ENCODE measurements around the gene DGKH. TPM values are rescaled to one million over a fixed set of nuclear protein-coding genes. Genes with fewer than 3 reads are reported as not detected.

Gene DGKH
- total RNA-seq, 1 donor from 2014 or later = 14.5 TPM

- Mint-ChIP-seq H3K27me3 (ENCODE audit: unreplicated experiment) (no peaks in the 10 kb centered on the region), H3K27ac (ENCODE audit: unreplicated experiment) (no peak overlapping the region), H3K4me3 (ENCODE audit: unreplicated experiment) (no peak overlapping the region), H3K36me3 (ENCODE audit: unreplicated experiment) (no peaks in the 10 kb centered on the region), H3K4me1 (ENCODE audit: unreplicated experiment) (peaks cover 29% of the 10 kb centered on the region), H3K9me3 (ENCODE audit: unreplicated experiment) (peaks cover 7% of the 10 kb centered on the region)
- TF ChIP-seq CTCF (IDR thresholded peaks at IDR 0.05) = no peak
- no peak for DNase-seq (ENCODE audit: extremely low spot score, unreplicated experiment)
These were observed 227.1 kb downstream of the DGKH start for GRCh38 chr13:42275506-42275905.

- no peak overlapping the region for H3K4me3 Mint-ChIP-seq (ENCODE audit: unreplicated experiment)
- H3K4me1 Mint-ChIP-seq (ENCODE audit: unreplicated experiment) = peaks cover 21% of the 10 kb centered on the region
- no peaks in the 10 kb centered on the region for H3K27me3 Mint-ChIP-seq (ENCODE audit: unreplicated experiment)
- no peaks in the 10 kb centered on the region for H3K36me3 Mint-ChIP-seq (ENCODE audit: unreplicated experiment)
- no peak overlapping the region for H3K27ac Mint-ChIP-seq (ENCODE audit: unreplicated experiment)
- H3K9me3 Mint-ChIP-seq (ENCODE audit: unreplicated experiment) = no peaks in the 10 kb centered on the region
- no peak for TF ChIP-seq CTCF (IDR thresholded peaks at IDR 0.05)
- no peak for DNase-seq (ENCODE audit: extremely low spot score, unreplicated experiment)
These were observed 228.2 kb downstream of the DGKH start for GRCh38 chr13:42276683-42277082.

GRCh38 chr13:42277618-42278276 lies 229.3 kb downstream of the DGKH start:
- Mint-ChIP-seq H3K4me1 (ENCODE audit: unreplicated experiment) (peaks cover 20% of the 10 kb centered on the region), H3K27ac (ENCODE audit: unreplicated experiment) (no peak overlapping the region)

GRCh38 chr13:42279080-42279479 lies 230.6 kb downstream of the DGKH start:
- no peak overlapping the region for H3K4me3 Mint-ChIP-seq (ENCODE audit: unreplicated experiment)
- H3K36me3 Mint-ChIP-seq (ENCODE audit: unreplicated experiment) = no peaks in the 10 kb centered on the region
- H3K9me3 Mint-ChIP-seq (ENCODE audit: unreplicated experiment) = no peaks in the 10 kb centered on the region
- DNase-seq (ENCODE audit: extremely low spot score, unreplicated experiment) = no peak
- no peak overlapping the region for H3K27ac Mint-ChIP-seq (ENCODE audit: unreplicated experiment)
- TF ChIP-seq CTCF (IDR thresholded peaks at IDR 0.05) = no peak
- no peaks in the 10 kb centered on the region for H3K27me3 Mint-ChIP-seq (ENCODE audit: unreplicated experiment)
- H3K4me1 Mint-ChIP-seq (ENCODE audit: unreplicated experiment) = peaks cover 11% of the 10 kb centered on the region

More at GRCh38 chr13:42277618-42278276, 229.3 kb downstream of the DGKH start:
- Mint-ChIP-seq H3K4me3 (ENCODE audit: unreplicated experiment) (no peak overlapping the region), H3K27me3 (ENCODE audit: unreplicated experiment) (no peaks in the 10 kb centered on the region), H3K36me3 (ENCODE audit: unreplicated experiment) (no peaks in the 10 kb centered on the region), H3K9me3 (ENCODE audit: unreplicated experiment) (no peaks in the 10 kb centered on the region)
- DNase-seq (ENCODE audit: extremely low spot score, unreplicated experiment) = no peak
- no peak for TF ChIP-seq CTCF (IDR thresholded peaks at IDR 0.05)

GRCh38 chr13:42279986-42280385 lies 231.5 kb downstream of the DGKH start:
- no peak for TF ChIP-seq CTCF (IDR thresholded peaks at IDR 0.05)
- Mint-ChIP-seq H3K36me3 (ENCODE audit: unreplicated experiment) (no peaks in the 10 kb centered on the region), H3K4me3 (ENCODE audit: unreplicated experiment) (no peak overlapping the region), H3K9me3 (ENCODE audit: unreplicated experiment) (no peaks in the 10 kb centered on the region), H3K4me1 (ENCODE audit: unreplicated experiment) (peaks cover 5% of the 10 kb centered on the region), H3K27me3 (ENCODE audit: unreplicated experiment) (no peaks in the 10 kb centered on the region), H3K27ac (ENCODE audit: unreplicated experiment) (no peak overlapping the region)
- DNase-seq (ENCODE audit: extremely low spot score, unreplicated experiment) = no peak
